Measurements from ENCODE around the gene TADA2B. TPM values are rescaled to one million over a fixed set of nuclear protein-coding genes. Genes with fewer than 3 reads are reported as not detected.
A peak's percentile ranks its signal among the peaks of the same experiment; 100 is the strongest.

Gene TADA2B
- total RNA-seq, 1 donor from 2014 or later: 37.3 TPM

- H3K4me3 ChIP-seq: no peak overlapping the region
- TF ChIP-seq CTCF (IDR thresholded peaks at IDR 0.05): peak; percentile 91 to 100 (median 96)
- no peaks in the 10 kb centered on the region for H3K36me3 ChIP-seq
- peak in 1 of 2 donors; percentile 88 for DNase-seq (ENCODE audit: low spot score in 2 of 2)
- H3K27ac ChIP-seq: no peak overlapping the region
- peaks cover 10 to 18% of the 10 kb centered on the region in 2 donors for H3K4me1 ChIP-seq
- H3K9me3 ChIP-seq: no peaks in the 10 kb centered on the region
- intact Hi-C loops (cut with DNase I): loop anchor here (1.0 to 10.0 kb wide), 2 partner anchors 97 to 496 kb away; partner anchors contain the start of gene MAN2B2
- no peaks in the 10 kb centered on the region for H3K27me3 ChIP-seq
These were observed 27.7 kb downstream of the TADA2B start for GRCh38 chr4:7070729-7071511.

GRCh38 chr4:7073059-7073458 is 29.9 kb downstream of the TADA2B start:
- no peak for TF ChIP-seq CTCF (IDR thresholded peaks at IDR 0.05)
- no peaks in the 10 kb centered on the region for H3K9me3 ChIP-seq
- H3K4me1 ChIP-seq: peaks cover 5 to 6% of the 10 kb centered on the region in 2 donors
- H3K27me3 ChIP-seq: no peaks in the 10 kb centered on the region
- no peak for DNase-seq (ENCODE audit: low spot score in 2 of 2)
- intact Hi-C loops (cut with DNase I): loop anchor here (10.0 kb wide), 1 partner anchor 498 kb away; the partner anchor contains the start of gene MAN2B2
- no peak overlapping the region for H3K4me3 ChIP-seq
- no peak overlapping the region for H3K27ac ChIP-seq
- H3K36me3 ChIP-seq: no peaks in the 10 kb centered on the region

- DNase-seq (ENCODE audit: low spot score in 2 of 2): no peak
- no peaks in the 10 kb centered on the region for H3K9me3 ChIP-seq
- no peak overlapping the region for H3K4me3 ChIP-seq
- H3K4me1 ChIP-seq: peaks cover 4 to 6% of the 10 kb centered on the region in 2 donors
- intact Hi-C loops (cut with DNase I): loop anchor here (10.0 kb wide), 1 partner anchor 499 kb away; the partner anchor contains the start of gene MAN2B2
- H3K27me3 ChIP-seq: no peaks in the 10 kb centered on the region
- TF ChIP-seq CTCF (IDR thresholded peaks at IDR 0.05): no peak
- no peaks in the 10 kb centered on the region for H3K36me3 ChIP-seq
- no peak overlapping the region for H3K27ac ChIP-seq
These were observed 30.6 kb downstream of the TADA2B start for GRCh38 chr4:7073526-7074390.

DNA sequence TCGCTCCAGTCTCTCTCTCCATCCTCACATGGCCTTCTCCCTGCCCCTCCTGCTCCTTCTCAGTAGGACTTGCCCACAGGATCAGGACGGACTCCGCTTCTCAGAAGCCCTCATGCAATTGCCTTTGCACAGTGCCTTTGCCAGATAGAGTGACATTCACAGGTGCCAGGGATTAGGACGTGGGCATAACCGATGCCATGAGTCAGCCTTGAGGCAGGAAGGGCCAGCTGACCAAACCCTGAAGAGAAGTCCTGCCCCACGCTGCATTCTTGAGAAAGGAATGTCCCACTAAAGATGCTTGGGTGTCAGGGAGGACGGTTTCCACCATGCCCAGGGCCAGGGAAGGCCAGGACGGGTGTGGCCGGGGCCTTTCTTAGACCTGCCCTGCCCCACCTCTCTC is 31.3 kb downstream of the TADA2B start:
- DNase-seq (ENCODE audit: low spot score in 2 of 2): no peak
- Histone ChIP-seq H3K27me3 (no peaks in the 10 kb centered on the region), H3K4me3 (no peak overlapping the region), H3K4me1 (no peaks in the 10 kb centered on the region), H3K27ac (no peak overlapping the region), H3K36me3 (no peaks in the 10 kb centered on the region), H3K9me3 (no peaks in the 10 kb centered on the region)
- intact Hi-C loops (cut with DNase I): loop anchor here (10.0 kb wide), 1 partner anchor 500 kb away; the partner anchor contains the start of gene MAN2B2
- TF ChIP-seq CTCF (IDR thresholded peaks at IDR 0.05): no peak

DNA sequence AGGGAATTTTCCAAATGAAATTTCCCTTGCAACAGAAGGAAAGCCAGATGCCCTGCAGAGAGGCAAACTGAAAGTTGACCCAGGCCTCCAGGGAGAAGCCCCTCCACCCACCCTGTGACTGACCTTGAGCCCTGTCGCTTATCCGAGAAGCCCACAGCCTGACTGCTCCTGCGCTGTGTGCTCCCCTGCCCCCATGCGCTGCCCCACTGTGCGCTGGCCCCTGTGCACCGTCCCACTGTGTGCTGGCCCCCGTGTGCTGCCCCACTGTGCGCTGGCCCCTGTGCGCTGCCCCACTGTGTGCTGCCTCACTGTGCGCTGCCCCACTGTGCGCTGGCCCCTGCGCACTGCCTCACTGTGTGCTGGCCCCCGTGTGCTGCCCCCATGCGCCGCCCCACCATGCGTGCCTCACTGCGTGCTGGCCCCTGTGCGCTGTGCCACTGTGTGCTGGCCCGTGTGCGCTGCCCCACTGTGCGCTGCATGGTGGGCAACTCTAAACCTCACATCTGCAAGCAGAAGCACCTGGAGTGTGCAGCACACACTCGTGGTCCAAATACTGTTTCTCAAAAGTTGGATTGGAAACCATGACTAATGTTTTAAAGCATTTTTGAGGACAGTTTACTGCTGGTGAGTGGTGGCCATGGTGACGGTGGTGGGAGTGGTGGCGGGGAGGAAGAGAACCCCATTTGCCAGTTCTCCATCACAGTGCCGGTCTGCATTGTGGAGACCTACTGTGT is 33.0 kb downstream of the TADA2B start:
- no peak for DNase-seq (ENCODE audit: low spot score in 2 of 2)
- no peaks in the 10 kb centered on the region for H3K27me3 ChIP-seq
- H3K4me3 ChIP-seq: no peak overlapping the region
- intact Hi-C loops (cut with DNase I): loop anchor here (10.0 kb wide), 1 partner anchor 501 kb away; the partner anchor contains the start of gene MAN2B2
- no peaks in the 10 kb centered on the region for H3K36me3 ChIP-seq
- no peak for TF ChIP-seq CTCF (IDR thresholded peaks at IDR 0.05)
- no peak overlapping the region for H3K27ac ChIP-seq
- peaks cover 0 to 2% of the 10 kb centered on the region in 2 donors for H3K9me3 ChIP-seq
- H3K4me1 ChIP-seq: no peaks in the 10 kb centered on the region
